Suppressor macrophage treated with lipopolysaccharide for 4 hours (primary cell): ENCODE results near the gene FAM181B.
"Not testable (repeated sequence)": the region's sequence is repeated elsewhere in the genome, so short reads cannot be mapped to it uniquely, and the experiment has no call there.

Experiments used
- DNase-seq: peaks from one replicate; pipeline ENCODE4 v3.0.0-alpha.2; 2020

Gene FAM181B

DNA sequence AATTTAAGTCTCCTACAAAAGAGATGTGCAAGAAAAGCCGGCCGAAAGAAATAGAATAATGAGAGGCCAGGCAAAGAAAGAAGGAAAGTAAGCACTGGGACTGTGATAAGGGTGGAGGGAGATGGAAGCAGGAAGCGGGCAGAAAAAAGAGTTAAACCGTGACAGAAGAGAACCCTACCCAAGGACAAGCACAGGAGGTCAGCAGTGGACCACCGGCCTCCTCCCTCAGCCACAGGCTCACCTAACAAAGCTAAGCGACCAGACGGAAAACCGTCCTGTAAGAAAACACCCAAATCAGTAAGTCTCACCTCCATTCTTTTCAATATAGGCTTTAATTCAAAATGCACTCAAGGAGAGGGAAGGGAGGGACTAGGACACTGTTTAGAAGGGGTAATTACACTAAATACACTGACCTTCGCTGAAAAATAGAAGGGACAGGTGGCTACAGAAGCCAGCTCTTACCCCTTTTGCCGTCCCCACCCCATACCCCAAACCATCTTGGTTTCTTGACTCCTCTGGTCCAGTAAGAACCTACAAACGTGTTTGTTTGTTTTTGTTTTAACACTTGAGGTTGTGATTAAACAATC, 1.9 kb downstream of the FAM181B start:
- no peak for DNase-seq

DNA sequence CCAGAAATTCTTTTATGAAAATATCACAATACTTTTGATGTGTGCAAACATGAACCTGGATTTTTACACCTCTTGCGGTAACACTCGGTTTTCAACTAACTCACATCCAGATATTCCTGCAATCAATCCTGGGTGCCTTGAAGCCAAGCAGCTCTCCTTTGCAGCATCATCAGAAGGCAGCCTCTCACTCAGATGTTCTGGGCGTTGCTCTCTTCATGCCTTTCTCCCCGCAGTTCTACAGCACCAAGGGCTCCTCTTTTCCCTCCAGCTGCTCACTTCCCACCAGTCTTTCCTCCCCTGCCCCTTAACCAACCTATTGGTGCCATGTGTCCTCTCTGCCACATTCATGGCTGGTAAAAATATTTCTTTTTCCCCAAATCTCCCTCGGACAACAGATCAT, 2.9 kb downstream of the FAM181B start:
- no peak for DNase-seq

DNA sequence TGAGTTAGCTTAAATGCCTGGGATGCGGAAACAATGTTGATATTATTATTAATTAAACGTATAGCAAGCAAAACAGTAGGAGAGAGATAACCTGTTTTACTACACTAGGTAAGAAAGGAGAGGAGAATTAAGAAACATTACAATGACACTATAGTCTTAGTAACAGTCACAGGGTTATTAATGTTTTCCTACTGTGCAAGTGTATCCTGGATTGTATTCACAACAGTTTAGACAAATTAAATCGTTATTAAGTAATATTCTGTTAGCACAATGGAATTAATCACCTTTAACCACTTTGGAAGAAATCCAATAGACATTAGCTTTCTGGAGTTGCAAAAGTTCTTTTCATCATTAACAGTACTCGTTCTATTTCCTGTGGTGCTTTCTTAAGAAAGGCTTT, 3.4 kb downstream of the FAM181B start:
- DNase-seq, result no peak

DNA sequence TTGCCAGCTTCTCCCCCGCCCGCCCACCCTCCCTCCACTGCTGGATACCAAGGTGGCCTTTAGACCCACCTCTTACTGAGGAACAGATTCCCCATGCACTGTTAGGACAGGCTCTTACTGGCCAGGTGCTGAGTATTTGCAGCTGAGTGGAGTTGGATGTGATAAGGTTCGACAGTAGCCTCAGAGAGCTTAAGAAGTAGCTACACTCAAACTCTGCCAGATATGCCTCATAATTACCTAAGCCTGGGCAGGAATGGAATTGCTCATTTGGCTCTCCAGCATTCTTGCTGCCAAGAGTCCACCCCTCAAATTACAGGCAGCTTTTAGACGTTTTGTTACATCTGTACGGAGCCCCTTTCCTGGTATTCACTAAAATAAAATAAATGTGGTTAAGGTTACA, 9.6 kb downstream of the FAM181B start:
- DNase-seq, result no peak

DNA sequence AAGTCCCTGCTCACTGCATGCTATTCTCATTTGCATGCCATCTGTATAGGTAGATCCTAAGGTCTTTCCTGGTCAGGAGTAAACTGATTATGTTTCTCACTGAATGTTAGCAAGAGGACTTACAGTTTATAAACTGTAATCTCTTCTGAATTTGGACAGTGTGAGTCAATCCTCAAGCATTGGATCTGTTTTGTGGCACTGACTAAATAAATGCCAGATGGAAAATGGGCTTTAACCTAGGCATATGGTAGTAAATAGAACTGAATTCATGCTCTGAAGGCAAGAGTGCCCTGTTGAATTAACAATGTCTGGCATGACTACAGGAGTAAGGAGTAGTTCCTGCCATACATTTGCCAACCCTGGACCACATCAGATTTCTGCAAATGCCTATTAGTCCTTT, 11.4 kb downstream of the FAM181B start:
- DNase-seq, result no peak

DNA sequence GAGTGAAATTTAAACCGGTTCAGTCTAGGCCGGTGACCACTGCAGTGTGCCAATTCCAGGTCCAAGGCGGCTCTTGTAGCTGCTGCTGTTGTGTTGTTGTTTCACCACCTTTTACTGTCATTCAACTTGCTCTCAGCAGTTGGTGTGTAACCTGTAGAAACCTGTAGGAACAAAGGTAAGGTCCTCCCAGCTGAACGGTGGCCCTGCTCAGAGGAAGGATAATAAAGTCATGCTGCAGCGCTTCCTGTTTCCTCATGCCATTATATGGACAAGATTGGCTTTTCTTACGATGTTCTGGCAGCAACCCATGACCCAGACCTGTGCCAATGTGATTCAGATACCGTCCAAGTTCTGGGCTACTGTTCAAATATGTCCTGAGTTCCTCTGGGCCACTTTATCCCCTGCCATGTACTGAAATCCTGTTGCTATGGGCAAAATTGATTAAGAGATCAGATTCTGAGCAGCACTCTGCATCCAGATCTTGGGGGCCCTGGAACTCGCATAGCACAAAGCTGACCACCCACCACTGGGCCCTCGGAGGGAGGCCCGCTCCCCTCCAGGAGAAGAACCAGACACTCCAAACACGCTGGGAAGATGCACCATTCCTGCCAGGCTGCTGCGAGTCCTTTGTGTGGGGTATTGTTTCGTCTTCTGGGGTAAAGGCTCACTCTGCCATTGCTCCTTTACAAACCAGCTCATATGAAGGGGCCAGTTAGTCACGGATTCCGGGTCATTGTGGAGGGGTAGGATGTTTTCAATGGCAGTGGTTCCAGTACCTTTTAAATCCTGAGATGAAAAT, 13.2 kb downstream of the FAM181B start:
- DNase-seq, result no peak

DNA sequence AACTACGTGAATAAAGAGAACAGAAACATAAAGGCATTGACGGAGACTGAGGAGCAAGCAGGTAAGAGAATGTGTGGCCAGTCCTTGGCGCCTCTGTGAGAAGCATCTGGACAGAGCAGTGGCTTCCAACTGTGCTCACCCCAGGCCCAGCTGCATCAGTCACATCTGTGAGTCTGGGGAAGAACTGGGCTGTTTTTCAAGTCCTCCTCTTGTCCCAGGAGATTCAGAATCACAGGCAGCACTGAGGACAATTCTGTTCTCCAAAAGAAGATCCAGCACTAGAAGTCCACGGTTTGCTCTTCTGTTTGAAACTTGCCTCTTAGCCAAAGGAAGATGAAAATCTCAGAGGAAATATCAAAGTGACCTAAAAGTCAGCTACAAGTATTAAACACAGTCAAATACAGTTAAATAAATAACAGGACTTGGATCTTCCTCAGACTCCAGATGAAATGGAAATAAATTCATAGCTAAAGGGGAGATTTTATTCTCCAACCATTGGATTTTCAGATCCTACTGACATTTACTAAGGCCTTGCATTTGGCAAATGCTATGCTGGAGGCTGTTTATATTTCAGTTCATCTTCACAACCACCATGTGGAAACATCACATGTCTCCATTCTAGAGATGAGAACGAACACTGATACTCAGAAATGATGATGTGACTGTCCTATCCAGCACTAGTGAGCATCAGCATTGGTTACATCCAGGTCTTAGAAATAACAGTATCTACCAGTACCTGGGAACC, 14.1 kb downstream of the FAM181B start:
- no peak for DNase-seq

DNA sequence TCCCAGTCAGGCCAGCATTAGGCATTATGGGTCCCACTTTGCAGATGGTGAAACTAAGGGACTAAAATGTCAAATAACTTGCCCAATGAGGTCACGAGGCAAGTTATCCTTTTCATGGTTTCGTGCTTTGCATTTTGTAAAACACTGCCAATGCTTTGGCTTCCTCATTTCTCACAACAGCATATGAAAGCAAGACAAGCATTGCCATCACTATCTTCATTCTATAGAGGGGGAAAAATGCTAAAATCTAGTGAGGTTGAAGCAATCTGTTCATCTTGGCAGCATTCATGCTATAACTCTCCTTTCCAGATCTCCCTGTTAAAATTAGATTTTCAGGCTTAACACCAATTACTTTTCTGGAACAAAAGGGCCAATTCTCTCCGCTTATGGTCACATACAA, 14.8 kb downstream of the FAM181B start:
- DNase-seq, result peak; percentile 6

DNA sequence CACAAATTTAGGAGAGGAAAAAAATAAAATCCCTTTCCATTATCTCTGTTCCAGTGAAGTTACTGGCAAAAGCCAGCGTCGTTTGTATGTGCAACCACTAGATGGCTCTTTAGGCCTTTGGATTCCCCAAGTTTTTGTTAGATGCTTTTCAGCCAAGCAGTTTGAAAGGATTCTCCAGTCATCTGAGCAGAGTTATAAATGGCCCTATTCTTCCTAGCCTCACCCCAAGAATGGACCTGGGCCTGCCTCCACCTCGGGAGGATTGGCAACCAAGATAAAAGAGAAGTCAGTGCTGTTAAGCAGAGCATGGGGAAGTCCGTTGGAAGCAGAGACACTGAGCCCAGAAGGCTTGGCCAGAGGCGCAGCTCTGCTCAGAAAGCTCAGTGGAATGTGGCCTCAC, 15.4 kb downstream of the FAM181B start:
- peak; percentile 53 for DNase-seq

DNA sequence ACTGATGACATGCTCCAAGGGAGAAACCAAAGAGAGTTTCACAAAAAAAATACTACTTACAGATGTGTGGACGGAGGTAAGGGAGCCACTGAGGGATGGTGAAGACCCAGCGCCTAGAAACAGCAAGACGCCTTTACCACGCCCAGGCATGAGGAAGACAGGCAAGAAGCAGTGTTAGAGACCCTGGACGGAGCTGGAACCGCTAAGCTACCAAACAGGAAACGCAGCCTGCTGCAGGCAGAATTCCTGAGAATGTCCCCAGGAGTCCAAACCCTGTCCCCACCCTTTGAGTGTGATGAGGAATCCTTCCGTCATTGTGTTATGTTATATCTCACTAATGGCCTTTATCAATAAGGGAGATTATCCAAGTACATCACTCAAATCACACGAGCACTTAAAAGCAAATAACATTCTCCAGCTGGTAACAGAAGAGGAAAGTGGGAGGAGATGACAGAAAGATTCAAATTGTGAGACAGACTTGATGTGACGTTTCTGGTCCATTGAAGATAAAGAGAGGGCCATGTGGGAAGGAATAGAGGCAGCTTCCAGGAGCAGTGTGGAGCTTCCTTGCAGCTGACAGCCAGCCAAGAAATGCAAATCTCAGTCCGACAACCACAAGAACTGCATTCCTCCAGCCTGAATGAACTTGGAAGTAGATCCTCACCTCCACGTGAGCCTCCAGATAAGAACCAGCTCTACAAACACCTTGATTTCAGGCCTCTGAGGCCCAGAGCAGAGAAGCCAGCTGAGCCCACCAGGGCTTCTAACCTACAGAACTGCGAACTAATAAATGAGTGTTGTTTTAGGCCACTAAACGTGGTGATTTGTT, 19.1 kb downstream of the FAM181B start:
- no peak for DNase-seq

DNA sequence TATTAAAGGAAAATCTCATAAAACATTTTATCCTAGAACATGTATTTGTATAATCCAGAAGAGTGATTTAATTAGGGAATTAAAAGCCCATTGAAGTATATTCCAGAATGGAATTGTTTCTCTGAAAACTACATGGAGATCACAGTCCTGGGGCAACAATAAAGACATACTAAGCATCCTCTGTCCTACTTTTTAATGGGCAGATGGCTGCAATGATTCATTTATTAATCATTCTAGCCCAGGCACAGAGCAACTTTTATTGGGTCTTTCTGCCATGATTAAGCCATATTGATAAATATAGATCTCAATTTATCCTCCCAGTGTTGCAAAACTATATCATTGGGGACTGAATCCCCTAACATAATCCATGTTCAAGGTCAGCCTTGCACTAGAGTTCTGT, 22.0 kb downstream of the FAM181B start:
- no peak for DNase-seq

DNA sequence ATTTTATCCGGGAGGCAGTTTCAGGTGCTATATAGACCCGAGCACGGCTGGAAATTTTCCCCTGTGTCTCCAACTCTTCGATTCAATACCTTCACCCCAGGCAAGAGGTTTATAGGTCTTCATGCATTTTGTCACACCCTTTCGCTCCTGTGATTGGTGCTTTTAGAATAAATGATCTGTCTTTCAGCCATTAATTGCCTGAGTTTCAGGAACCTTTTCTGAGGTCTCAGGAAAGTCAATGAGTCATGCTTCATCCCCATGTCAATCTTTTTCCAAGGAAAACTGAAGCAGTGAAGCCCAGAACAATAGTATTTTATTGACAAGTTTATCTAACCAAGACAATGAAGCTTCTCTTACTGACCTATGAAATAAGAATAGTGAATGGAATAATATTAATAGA, 29.9 kb downstream of the FAM181B start:
- no peak for DNase-seq

DNA sequence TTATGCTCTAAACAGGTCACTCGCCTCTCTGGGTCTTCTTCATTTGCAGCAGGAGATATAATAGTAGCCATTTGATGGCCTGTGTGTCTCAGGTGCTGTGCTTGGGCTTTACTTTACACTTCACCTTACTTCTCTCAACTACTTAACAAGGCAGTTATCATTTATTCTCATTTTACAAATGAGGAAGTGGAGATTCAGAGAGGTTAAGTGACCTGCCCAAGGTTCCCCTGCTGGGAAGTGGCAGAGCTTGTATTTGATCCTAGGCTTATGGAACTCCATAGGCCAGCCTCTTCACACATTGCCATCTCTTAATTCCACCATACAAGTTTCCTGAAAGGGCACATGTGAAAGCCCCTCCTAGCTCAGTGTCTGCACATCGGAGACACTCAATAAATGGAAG, 30.4 kb downstream of the FAM181B start:
- no peak for DNase-seq

DNA sequence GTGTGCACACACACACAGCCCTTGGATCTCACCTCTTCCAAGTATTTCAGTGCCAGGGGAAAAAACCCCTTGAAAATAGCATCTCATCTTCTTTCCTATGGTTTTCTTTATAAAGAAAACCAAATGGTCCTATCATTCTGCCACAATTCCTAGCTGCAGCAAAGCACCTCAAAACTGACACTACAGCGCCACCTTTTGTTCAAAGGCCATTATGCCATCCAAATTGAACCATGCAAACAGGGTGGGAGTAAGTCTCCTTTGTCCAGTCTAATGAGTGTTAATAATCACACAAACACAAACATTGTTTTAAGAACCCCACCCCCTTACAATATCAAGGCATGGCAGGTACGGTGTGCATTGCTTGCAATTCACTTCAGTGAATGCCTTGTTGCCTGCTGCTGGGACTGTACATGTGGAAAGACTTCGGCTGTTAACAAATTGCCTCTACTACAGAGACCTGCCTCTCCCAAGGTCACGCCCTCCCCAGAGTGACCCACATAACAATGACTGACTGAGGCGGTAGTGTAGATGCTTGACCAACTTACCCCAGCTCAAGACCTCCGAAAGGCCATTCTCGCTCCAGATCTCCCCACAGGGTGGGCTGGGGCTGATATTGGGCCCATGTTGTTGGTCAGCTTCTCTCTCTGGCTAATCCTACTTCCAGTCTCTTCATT, 31.7 kb downstream of the FAM181B start:
- DNase-seq, result peak; percentile 48

DNA sequence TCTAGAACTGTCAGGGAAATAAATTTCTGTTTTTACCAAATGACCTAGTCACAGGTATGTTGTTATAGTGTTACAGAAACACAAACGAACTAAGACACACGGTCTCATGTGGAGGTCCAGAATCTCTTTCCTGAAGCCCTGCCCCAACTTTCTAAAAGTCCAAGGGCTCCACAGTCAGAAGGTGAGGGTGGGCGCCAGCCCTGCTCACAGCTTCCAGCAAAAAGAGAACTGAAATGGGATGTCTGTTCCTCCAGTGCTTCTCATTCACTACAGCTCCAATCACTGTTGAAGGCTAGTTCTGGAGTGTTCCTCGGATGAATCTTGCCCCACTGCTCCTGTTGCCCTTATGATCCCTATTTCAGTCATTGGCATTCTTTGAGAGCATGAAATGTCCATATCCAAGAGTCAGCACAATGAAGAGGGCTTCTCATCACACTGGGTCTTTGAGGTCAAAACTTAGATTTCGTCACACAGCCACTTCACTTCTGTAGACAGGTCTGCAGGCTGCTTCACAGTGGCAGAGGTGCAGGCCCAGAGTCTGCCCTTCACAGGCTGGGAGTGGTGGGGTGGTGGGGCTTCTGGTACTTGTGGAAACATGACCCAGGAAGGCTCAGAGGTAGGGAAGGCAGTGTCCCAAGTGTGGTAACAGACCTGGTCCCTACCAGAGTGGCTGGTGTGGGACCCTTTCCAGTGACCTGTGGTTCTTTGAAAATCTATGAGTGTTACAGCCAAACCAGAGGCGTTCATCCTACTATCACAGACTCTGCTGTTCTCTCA, 34.9 kb downstream of the FAM181B start:
- DNase-seq, result no peak

DNA sequence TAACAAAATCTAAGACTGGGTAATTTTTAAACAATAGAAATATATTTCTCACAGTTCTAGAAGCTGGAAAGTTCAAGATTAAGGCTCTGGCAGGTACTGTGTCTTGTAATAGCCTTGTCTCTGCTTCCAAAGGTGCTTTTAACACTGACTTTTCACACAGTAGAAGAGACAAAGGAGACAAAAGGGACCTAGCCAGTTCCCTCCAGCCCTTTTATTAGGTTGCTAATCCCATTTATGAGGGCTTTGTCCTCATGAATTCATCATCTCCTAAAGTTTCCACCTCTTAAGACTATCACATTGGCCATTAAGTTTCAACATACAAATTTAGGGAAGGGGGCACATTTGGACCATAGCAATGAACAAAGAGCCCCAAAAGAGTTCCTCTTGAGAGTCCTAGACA, 40.7 kb downstream of the FAM181B start:
- no peak for DNase-seq

DNA sequence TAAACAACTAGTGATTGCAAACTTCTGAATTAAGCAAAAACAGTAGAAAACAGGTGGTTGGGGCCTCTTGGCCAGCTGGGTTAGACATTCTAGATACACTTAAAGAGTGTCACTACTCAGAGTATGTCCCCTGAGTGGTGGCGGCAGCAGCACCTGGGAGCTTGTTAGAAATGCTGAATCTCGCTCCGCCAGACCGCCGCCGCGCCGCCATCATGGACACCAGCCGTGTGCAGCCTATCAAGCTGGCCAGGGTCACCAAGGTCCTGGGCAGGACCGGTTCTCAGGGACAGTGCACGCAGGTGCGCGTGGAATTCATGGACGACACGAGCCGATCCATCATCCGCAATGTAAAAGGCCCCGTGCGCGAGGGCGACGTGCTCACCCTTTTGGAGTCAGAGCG, 44.3 kb downstream of the FAM181B start:
- DNase-seq, result not testable (repeated sequence)

DNA sequence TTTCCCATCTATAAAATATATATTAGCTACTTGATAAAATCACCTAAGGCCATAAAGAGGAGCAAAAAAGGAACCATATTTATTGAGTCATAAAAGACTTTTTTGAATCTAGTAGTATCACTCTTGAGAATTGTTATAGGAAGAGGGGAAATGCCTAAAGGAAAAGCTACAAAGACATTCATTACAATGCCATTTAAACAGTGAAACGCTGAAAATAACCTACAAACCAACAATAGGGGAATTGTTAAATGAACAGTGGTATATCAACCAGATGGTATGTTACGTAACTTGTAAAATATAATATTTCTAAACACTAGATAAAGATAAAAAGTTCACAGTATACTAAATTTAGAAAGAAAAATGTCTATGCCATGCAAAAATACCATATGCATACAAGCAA, 47.5 kb downstream of the FAM181B start:
- no peak for DNase-seq

DNA sequence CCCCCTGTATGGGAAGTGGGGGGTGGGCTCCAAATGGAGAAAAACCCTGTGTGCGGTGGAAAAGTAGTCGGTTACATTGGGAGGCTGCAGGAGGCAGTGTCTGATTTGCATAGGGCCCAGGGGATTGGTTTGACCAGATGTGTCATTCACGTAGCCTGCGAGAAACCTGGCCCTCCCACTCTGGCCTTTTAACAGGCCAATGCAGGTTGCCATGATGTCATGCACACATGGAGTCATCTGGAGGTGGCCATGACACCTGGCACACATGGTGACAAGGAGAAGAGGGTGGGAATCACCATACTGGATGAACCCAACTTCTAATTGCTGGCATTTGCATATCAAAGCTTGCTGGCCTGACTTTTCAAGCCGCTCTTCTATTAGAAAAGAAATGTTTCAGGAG, 50.6 kb downstream of the FAM181B start:
- DNase-seq, result no peak

DNA sequence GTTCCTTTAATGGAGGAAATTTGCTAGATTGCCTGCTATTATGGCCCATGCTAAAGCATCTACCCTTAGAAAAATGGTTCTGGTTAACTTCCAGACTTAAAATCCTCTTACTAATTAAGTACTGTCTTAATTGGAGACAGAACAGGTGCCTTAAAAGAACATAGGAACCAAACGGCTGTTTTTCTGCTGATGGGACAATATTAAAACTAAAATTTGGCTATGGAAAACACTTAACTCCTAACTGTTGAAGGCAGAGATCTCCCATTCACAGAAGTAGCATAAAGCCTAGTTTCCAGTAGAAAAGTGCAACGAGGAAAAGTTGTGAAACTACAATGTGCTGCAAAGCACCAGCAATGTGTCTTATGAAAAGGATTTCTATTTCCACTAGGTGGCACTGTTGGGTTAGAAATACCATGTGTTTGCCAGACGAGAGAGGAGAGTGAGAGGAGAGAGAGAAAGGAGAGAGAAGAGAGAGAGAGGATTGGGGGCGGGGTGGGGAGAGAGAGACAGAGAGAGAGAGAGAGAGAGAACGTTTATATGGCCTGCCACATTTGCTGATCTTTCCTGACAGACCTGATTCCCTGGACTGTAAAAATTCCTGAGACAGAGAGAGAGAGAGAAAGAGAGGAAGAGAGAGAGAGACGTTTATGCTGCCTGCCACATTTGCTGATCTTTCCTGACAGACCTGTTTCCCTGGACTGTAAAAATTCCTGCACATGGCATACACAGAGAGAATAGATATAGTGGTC, 51.5 kb downstream of the FAM181B start:
- peak; percentile 77 for DNase-seq

DNA sequence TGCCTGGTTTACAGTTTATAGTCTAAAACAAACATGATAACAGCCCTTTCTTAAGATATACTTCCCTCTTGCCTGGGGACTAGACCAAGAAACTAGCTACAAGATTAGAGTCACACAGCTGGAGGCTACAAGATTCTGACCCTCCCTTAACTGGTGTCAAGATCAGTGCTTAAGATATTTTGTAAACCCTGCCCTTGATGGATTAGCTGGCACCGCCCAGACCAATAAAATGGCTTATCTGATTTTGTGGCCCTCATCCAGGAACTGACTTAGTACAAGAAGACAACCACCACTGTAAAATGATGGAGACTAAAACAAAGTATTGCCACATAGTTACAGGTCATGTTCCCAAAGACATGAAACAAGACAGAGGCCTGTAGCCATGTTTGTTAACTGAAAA, 53.4 kb downstream of the FAM181B start:
- DNase-seq, result no peak
